Measurements from ENCODE around the gene FARP1. TPM values are rescaled to one million over a fixed set of nuclear protein-coding genes. Genes with fewer than 3 reads are reported as not detected.

Gene FARP1
- total and polyA plus RNA-seq, 10 of the 15 experiments (the other 5 are each of a cell fraction or from before 2014, with no cell fraction given): 0.17 to 6.9 (median 0.68) TPM

DNA sequence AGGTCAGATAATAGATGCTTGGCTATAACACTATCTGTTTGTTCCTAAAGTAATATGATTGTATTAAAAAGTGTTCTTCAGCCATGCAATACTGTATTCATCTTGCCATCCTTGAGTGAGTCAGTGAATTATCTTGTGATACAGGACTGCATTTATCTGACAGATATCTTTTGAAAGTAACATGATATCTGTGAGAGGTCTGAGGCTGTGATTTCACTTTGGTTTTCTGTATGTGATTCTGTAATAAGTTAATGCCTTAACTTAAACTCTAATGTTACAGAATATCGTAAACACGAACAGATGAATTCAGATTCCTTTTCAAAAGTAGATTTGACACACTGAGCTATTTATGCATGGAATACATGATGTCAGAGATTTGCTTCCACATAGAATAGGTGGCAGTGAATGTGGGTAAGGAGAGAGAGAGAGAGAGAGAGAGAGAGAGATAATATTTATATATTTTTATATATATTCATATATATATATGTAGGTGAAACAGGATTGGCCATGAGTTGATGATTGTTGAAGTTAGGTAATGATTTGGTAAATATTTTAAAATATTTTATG, 132.1 kb downstream of the FARP1 start (continued):
- TF ChIP-seq MEF2A (IDR thresholded peaks at IDR 0.05; ENCODE audit: insufficient read depth, low read depth, low read length): no peak
- TF ChIP-seq, protein P1, sequence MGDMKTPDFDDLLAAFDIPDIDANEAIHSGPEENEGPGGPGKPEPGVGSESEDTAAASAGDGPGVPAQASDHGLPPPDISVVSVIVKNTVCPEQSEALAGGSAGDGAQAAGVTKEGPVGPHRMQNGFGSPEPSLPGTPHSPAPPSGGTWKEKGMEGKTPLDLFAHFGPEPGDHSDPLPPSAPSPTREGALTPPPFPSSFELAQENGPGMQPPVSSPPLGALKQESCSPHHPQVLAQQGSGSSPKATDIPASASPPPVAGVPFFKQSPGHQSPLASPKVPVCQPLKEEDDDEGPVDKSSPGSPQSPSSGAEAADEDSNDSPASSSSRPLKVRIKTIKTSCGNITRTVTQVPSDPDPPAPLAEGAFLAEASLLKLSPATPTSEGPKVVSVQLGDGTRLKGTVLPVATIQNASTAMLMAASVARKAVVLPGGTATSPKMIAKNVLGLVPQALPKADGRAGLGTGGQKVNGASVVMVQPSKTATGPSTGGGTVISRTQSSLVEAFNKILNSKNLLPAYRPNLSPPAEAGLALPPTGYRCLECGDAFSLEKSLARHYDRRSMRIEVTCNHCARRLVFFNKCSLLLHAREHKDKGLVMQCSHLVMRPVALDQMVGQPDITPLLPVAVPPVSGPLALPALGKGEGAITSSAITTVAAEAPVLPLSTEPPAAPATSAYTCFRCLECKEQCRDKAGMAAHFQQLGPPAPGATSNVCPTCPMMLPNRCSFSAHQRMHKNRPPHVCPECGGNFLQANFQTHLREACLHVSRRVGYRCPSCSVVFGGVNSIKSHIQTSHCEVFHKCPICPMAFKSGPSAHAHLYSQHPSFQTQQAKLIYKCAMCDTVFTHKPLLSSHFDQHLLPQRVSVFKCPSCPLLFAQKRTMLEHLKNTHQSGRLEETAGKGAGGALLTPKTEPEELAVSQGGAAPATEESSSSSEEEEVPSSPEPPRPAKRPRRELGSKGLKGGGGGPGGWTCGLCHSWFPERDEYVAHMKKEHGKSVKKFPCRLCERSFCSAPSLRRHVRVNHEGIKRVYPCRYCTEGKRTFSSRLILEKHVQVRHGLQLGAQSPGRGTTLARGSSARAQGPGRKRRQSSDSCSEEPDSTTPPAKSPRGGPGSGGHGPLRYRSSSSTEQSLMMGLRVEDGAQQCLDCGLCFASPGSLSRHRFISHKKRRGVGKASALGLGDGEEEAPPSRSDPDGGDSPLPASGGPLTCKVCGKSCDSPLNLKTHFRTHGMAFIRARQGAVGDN (IDR thresholded peaks at IDR 0.05): no peak
- no peak for TF ChIP-seq ETV6 (conservative IDR thresholded peaks at IDR 0.05 in 1 of 2, IDR thresholded peaks at IDR 0.05 in 1 of 2; ENCODE audit: borderline replicate concordance in 1 of 2, low read depth in 1 of 2)
- TF ChIP-seq, protein P2, sequence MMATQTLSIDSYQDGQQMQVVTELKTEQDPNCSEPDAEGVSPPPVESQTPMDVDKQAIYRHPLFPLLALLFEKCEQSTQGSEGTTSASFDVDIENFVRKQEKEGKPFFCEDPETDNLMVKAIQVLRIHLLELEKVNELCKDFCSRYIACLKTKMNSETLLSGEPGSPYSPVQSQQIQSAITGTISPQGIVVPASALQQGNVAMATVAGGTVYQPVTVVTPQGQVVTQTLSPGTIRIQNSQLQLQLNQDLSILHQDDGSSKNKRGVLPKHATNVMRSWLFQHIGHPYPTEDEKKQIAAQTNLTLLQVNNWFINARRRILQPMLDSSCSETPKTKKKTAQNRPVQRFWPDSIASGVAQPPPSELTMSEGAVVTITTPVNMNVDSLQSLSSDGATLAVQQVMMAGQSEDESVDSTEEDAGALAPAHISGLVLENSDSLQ (IDR thresholded peaks at IDR 0.05): no peak
- TF ChIP-seq SMC3 (IDR thresholded peaks at IDR 0.05; ENCODE audit: borderline replicate concordance, low read length): no peak
- TF ChIP-seq HCFC1 (IDR thresholded peaks at IDR 0.05; ENCODE audit: low read length): no peak
- no peak for TF ChIP-seq PAX5 (IDR thresholded peaks at IDR 0.05; ENCODE audit: borderline replicate concordance, low read depth, low read length)
